Measurements from ENCODE around the gene IFNA16. TPM values are rescaled to one million over a fixed set of nuclear protein-coding genes. Genes with fewer than 3 reads are reported as not detected.
"Not testable (repeated sequence)": the region's sequence is repeated elsewhere in the genome, so short reads cannot be mapped to it uniquely, and the experiment has no call there.

Gene IFNA16
- total RNA-seq, 1 experiment from 2014 or later = not detected

DNA sequence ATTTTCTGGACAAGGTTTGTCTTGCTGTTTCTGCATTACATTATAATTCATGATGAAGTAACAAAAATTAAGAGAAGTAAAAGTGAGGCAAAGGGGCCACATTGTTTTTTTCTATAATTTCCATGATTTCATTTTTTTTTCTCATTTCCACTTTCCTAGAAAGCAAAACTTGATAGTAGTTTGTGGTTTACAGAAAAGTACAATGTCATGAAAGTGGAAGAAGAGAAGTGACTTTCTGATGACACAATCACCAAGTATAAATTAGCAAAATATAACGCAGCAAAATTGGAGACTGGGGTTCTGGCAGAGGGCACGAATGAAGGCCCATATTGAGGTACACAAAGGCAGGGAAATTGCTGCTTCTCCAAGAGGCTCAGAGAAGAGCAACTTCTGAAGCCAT lies 27.7 kb upstream of the IFNA16 start:
- POLR2A ChIA-PET (ENCODE audit: unreplicated experiment) = no interaction called here
- Histone ChIP-seq H3K9me3 (ENCODE audit: insufficient read depth, low read depth) (no peaks in the 10 kb centered on the region), H3K27me3 (ENCODE audit: insufficient read depth, low read depth) (no peaks in the 10 kb centered on the region), H4K20me1 (ENCODE audit: insufficient read depth) (no peaks in the 10 kb centered on the region), H3K79me2 (ENCODE audit: low read depth) (no peaks in the 10 kb centered on the region), H3K4me2 (no peak overlapping the region), H3K9me2 (ENCODE audit: insufficient read depth) (no peaks in the 10 kb centered on the region), H3K4me1 (replicated peaks; ENCODE audit: insufficient read depth) (no peaks in the 10 kb centered on the region), H3K4me3 (no peak overlapping the region), H3F3A (ENCODE audit: insufficient read depth, low read depth) (no peaks in the 10 kb centered on the region), H3K36me3 (ENCODE audit: low read depth) (no peaks in the 10 kb centered on the region), H3K27ac (no peak overlapping the region), H2AFZ (no peak overlapping the region)
- DNase-seq = no peak
- intact Hi-C loops (cut with micrococcal nuclease; ENCODE audit: unreplicated experiment) = no loop called here
- no TSS peak for BruUV-seq (replicated peaks)
- CTCF ChIA-PET = no interaction called here
- TF ChIP-seq CTCF (conservative IDR thresholded peaks at IDR 0.05) = no peak
- no peak for TF ChIP-seq EZH2 (IDR thresholded peaks at IDR 0.05; ENCODE audit: low read depth)

DNA sequence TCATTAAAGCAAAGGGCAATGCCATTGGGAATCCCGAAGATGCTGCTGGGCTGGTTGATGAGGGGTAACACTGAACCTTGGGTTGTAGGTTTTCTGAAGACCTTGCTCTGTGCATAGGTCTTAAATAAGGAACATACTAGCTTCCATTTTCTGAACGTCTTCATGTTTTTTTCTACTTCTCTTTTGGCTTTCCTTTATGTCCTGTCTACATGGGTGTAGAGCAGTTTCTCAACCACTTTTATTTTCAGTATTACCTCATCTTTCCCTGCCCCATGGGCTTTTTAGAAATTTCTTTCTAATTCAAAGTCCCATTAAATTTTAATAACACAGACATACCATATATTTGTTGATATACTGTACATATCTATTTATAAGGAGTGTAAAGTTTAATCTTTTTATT lies 22.8 kb upstream of the IFNA16 start, which contains the start of gene IFNA14:
Gene IFNA14 (minus strand): TSS at position 95 of the 400 bp plus-strand sequence. CDS start 70 bp downstream, at position 25.
- CTCF ChIA-PET = no interaction called here
- no peaks in the 10 kb centered on the region for H3K27me3 ChIP-seq (ENCODE audit: insufficient read depth, low read depth)
- POLR2A ChIA-PET (ENCODE audit: unreplicated experiment) = no interaction called here

GRCh38 chr9:21236360-21236714 lies 19.2 kb upstream of the IFNA16 start:
- H3K4me3 ChIP-seq; H3K9me3 ChIP-seq (ENCODE audit: insufficient read depth, low read depth); H3K79me2 ChIP-seq (ENCODE audit: low read depth); H3K27ac ChIP-seq; BruUV-seq (replicated peaks); H3K4me2 ChIP-seq; H2AFZ ChIP-seq; H3K27me3 ChIP-seq (ENCODE audit: insufficient read depth, low read depth); H3F3A ChIP-seq (ENCODE audit: insufficient read depth, low read depth); H3K36me3 ChIP-seq (ENCODE audit: low read depth); DNase-seq; H3K9me2 ChIP-seq (ENCODE audit: insufficient read depth); H4K20me1 ChIP-seq (ENCODE audit: insufficient read depth); H3K4me1 ChIP-seq (replicated peaks; ENCODE audit: insufficient read depth): not testable (repeated sequence)
- intact Hi-C loops (cut with micrococcal nuclease; ENCODE audit: unreplicated experiment) = loop anchor here (10.0 kb wide), 1 partner anchor 1218 kb away; no protein-coding TSS in a partner anchor
- ChIA-PET CTCF (interaction anchor here (0.5 to 1.2 kb wide), 5 partner anchors 230 to 772 kb away, joined by 3 to 15 read pairs (median 4); no protein-coding TSS in a partner anchor), POLR2A (ENCODE audit: unreplicated experiment) (interaction anchor here (0.6 kb wide), 1 partner anchor 275 kb away, joined by 7 read pairs; no protein-coding TSS in a partner anchor)

More for the DNA sequence above, 22.8 kb upstream of the IFNA16 start, which contains the start of gene IFNA14:
- H3K4me2 ChIP-seq = no peak within 1 kb of the TSS
- no peaks in the 10 kb centered on the region for H3K9me3 ChIP-seq (ENCODE audit: insufficient read depth, low read depth)
- no peak within 1 kb of the TSS for H3K27ac ChIP-seq
- H3K9me2 ChIP-seq (ENCODE audit: insufficient read depth) = no peaks in the 10 kb centered on the region
- TF ChIP-seq EZH2 (IDR thresholded peaks at IDR 0.05; ENCODE audit: low read depth) (no peak), CTCF (conservative IDR thresholded peaks at IDR 0.05) (no peak)
- H3K4me1 ChIP-seq (replicated peaks; ENCODE audit: insufficient read depth) = no peaks in the 10 kb centered on the region
- BruUV-seq (replicated peaks) = no TSS peak
- intact Hi-C loops (cut with micrococcal nuclease; ENCODE audit: unreplicated experiment) = loop anchor here (10.0 kb wide), 1 partner anchor 1215 kb away; no protein-coding TSS in a partner anchor
- H4K20me1 ChIP-seq (ENCODE audit: insufficient read depth) = no peaks in the 10 kb centered on the region
- H2AFZ ChIP-seq = no peak within 1 kb of the TSS
- DNase-seq = no peak
- H3K36me3 ChIP-seq (ENCODE audit: low read depth) = no peaks in the 10 kb centered on the region
- no peaks in the 10 kb centered on the region for H3K79me2 ChIP-seq (ENCODE audit: low read depth)
- no peak within 1 kb of the TSS for H3K4me3 ChIP-seq
- no peaks in the 10 kb centered on the region for H3F3A ChIP-seq (ENCODE audit: insufficient read depth, low read depth)
